ENCODE data around the gene NINJ2.
"Not testable (repeated sequence)": the region's sequence is repeated elsewhere in the genome, so short reads cannot be mapped to it uniquely, and the experiment has no call there.

The NINJ2 gene

DNA sequence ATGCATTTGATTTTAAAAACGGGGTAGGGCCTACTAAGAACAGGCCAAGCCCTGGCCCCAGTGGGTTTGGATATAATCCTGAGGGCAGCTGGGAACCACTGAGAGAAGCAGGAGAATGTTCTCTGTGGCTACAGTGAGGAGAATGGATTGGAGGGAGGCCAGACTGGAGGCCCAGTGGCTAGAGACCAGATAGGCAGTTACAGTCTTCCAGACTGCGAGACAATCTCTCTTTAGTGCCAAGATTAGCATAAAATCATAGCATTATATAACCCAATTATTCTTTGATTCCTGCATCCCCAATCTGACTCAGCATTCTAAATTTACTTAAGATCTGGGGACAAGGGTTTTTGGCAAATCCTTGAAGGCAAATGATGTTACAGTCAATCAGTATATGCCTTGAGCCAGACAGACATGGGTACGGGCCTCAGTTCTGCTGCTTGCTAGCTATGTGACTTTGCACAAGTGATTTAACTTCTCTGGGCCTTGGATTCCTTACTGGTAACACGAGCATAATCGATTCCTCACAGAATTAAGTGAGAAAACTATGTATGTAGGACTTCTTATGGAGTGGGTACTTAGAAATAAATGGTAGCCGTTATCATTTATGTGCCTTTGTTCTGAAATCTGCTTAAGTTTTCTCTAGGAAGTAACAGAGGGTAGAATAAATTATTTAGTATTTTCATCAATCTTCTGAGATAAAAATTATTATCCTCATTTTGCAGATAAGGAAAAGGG is 18.3 kb downstream of the NINJ2 start:
- H3K27me3 ChIP-seq (ENCODE audit: control insufficient read depth, insufficient read depth, low read length): no peaks in the 10 kb centered on the region
- H3K4me1 ChIP-seq (ENCODE audit: control insufficient read depth, insufficient read depth, low read length): peaks cover 38% of the 10 kb centered on the region
- H3K9ac ChIP-seq (ENCODE audit: low read length): no peak overlapping the region
- H3K4me3 ChIP-seq (ENCODE audit: low read length): no peak overlapping the region
- H3K9me3 ChIP-seq (ENCODE audit: control insufficient read depth, low read length): no peaks in the 10 kb centered on the region
- H3K36me3 ChIP-seq (ENCODE audit: control insufficient read depth, insufficient read depth, low read length): no peaks in the 10 kb centered on the region

DNA sequence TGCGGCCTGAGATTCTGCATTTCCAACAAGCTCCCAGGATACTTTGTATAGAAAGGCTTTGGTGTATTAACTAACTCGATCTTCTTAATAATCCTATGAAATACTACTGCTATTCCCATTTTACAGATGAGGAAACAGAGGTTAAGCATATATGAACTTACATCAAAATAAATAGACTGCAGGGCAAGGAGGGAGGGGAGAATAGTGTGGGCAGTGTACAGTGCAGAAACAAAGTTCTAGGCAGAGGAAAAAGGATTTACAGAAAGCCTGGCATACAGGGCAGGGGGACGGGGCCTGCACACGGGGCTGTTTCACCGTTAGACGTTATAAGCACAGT is 19.0 kb downstream of the NINJ2 start:
- no peaks in the 10 kb centered on the region for H3K9me3 ChIP-seq (ENCODE audit: control insufficient read depth, low read length)
- no peaks in the 10 kb centered on the region for H3K27me3 ChIP-seq (ENCODE audit: control insufficient read depth, insufficient read depth, low read length)
- H3K4me3 ChIP-seq (ENCODE audit: low read length): no peak overlapping the region
- no peaks in the 10 kb centered on the region for H3K36me3 ChIP-seq (ENCODE audit: control insufficient read depth, insufficient read depth, low read length)
- peaks cover 38% of the 10 kb centered on the region for H3K4me1 ChIP-seq (ENCODE audit: control insufficient read depth, insufficient read depth, low read length)
- no peak overlapping the region for H3K9ac ChIP-seq (ENCODE audit: low read length)

DNA sequence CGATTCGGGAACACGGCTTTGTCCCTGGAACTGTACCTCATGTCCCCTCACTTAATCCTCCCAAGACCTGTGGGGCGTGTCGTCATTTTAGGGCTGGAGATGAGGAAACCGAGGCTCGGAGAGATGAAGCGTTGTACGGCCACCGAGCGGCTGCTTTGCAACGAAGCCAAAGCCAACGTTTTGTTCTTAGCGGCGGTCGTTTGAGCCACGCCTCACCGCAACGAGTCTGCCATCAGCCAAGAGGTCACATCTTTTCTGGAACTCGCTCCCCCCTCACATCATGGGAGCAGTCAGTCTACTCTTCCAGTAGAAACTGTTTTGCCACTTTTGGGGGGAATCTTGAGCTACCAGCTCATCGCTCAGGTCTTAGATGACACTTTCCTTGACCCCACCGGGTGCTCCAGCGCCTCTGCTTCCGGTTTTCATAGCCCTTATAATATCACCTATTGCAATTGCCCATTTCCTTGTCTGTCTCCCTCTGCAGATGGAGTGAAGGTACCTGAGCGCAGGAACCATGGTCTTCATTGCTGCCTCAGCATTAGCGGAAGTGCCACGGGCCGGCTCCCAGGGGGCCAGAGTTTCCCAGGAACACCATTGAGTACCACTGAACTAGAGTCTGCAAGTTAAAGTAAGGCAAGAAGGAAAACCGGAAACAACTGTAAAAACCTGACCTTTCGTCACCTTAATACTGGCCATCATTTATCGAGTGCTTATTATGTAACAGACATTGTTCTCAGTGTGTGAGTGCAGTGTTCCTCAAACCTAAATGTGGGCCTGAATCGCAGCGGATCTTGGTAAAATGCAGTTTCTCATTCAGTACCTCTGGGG is 19.6 kb downstream of the NINJ2 start:
- Histone ChIP-seq H3K4me1 (ENCODE audit: control insufficient read depth, insufficient read depth, low read length) (peaks cover 38% of the 10 kb centered on the region), H3K9me3 (ENCODE audit: control insufficient read depth, low read length) (no peaks in the 10 kb centered on the region), H3K27me3 (ENCODE audit: control insufficient read depth, insufficient read depth, low read length) (no peaks in the 10 kb centered on the region), H3K36me3 (ENCODE audit: control insufficient read depth, insufficient read depth, low read length) (no peaks in the 10 kb centered on the region), H3K9ac (ENCODE audit: low read length) (peak overlapping the region; percentile 82), H3K4me3 (ENCODE audit: low read length) (peak overlapping the region; percentile 54)

DNA sequence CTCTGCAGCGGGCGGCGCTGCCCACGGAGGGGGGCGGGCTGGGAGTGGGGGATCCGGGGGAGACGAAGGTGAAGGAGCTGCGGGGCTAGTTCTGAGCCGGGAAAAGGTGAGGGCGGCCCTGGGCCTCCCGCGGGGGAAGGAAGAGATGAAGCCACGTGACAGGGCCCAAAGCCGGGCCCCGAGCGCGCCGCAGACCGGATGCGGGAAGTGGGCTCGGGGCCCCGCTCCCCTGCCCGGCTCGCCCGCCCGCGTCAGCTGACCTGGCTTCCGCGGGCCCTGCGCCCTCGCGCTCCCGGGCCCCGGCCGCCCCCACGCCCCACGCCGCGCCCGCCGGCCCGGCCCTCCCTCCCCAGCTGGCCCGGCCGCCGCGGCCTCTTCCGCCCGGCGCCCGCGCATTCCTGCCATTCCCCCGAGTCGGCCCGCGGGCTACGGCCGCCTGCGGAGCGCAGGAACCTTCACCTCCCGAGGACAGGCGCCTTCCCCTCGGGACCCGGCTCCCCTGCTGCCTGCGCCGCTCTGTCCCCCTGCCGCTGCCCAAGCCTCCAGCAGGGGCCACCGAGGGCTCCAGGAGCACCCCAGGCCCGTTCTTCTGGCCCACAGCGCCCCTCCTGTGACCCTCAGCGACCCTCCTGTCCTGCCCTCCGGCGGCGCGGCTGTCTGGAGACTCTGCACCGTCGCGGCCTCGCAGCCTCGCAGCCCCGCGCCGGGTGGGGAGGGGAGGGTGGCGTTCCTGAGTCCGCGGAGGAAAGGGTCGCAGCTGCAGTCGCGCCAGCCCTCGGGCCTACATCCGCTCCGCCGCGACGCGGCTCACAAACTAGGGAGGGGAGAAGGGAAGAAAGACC is 20.4 kb downstream of the NINJ2 start:
- no peaks in the 10 kb centered on the region for H3K27me3 ChIP-seq (ENCODE audit: control insufficient read depth, insufficient read depth, low read length)
- H3K9me3 ChIP-seq (ENCODE audit: control insufficient read depth, low read length): no peaks in the 10 kb centered on the region
- no peaks in the 10 kb centered on the region for H3K36me3 ChIP-seq (ENCODE audit: control insufficient read depth, insufficient read depth, low read length)
- peaks cover 38% of the 10 kb centered on the region for H3K4me1 ChIP-seq (ENCODE audit: control insufficient read depth, insufficient read depth, low read length)
- H3K9ac ChIP-seq (ENCODE audit: low read length): peak overlapping the region; percentile 82
- H3K4me3 ChIP-seq (ENCODE audit: low read length): peak overlapping the region; percentile 54

DNA sequence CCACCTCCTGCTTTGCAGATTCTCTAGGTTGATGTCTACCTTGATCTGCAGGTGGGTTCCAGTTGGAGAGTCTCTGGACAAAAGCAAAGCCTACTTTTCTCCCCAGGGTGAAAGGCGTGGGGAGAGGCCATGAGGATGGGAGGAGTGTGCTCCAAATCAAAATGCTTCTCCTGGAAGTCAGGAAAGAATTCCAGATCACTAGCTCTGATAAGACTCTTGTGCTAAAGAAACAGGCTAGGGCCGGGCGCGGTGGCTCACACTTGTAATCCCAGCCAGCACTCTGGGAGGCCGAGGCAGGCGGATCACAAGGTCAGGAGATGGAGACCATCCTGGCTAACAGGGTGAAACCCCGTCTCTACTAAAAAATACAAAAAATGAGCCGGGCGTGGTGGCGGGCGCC is 21.9 kb downstream of the NINJ2 start:
- H3K4me3 ChIP-seq (ENCODE audit: low read length): not testable (repeated sequence)

DNA sequence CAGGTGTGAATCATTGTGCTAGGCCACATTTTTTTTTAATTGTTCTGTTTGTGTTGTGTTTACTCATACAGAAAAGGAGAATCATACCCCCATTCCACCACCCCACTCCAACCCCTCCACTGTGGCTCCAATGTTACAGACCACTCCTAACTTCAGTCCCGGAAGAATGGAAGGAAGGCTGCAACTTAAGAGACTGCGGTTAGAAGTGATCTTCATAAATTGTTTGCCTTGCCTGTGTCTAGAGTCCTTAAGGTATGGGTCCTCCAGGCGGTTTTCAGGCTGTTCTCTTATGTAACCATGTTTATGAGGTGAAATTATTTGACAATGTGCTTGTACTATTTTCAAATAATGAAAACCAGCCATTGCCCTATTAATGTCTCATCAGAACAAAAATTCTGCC is 22.5 kb downstream of the NINJ2 start:
- no peak overlapping the region for H3K4me3 ChIP-seq (ENCODE audit: low read length)
- peaks cover 24% of the 10 kb centered on the region for H3K4me1 ChIP-seq (ENCODE audit: control insufficient read depth, insufficient read depth, low read length)
- H3K36me3 ChIP-seq (ENCODE audit: control insufficient read depth, insufficient read depth, low read length): no peaks in the 10 kb centered on the region
- no peak overlapping the region for H3K9ac ChIP-seq (ENCODE audit: low read length)
- no peaks in the 10 kb centered on the region for H3K9me3 ChIP-seq (ENCODE audit: control insufficient read depth, low read length)
- no peaks in the 10 kb centered on the region for H3K27me3 ChIP-seq (ENCODE audit: control insufficient read depth, insufficient read depth, low read length)

More for the DNA sequence above, 21.9 kb downstream of the NINJ2 start:
- H3K9me3 ChIP-seq (ENCODE audit: control insufficient read depth, low read length); H3K36me3 ChIP-seq (ENCODE audit: control insufficient read depth, insufficient read depth, low read length); H3K9ac ChIP-seq (ENCODE audit: low read length); H3K27me3 ChIP-seq (ENCODE audit: control insufficient read depth, insufficient read depth, low read length): not testable (repeated sequence)
- H3K4me1 ChIP-seq (ENCODE audit: control insufficient read depth, insufficient read depth, low read length): peaks cover 29% of the 10 kb centered on the region

DNA sequence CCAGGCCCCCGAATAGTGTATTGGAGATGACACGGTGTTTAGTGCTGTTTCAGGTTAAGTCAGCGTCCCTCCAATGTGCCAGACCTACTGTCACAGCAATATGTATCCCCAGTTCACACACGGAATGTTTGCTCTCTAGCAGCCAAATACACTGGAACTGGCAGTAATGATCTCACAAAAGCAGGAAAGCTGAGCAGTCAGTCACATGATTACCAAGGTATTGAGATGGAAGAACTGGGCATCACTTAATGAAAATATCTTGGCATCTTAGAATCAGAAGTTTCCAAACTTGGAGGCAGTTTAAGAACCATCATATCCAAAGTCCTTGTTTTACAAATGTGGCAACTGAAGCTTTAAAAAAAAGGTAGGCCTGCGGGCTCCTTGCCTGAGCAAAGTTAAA is 23.3 kb downstream of the NINJ2 start:
- Histone ChIP-seq H3K4me1 (ENCODE audit: control insufficient read depth, insufficient read depth, low read length) (peaks cover 16% of the 10 kb centered on the region), H3K9ac (ENCODE audit: low read length) (no peak overlapping the region), H3K9me3 (ENCODE audit: control insufficient read depth, low read length) (no peaks in the 10 kb centered on the region), H3K27me3 (ENCODE audit: control insufficient read depth, insufficient read depth, low read length) (no peaks in the 10 kb centered on the region), H3K36me3 (ENCODE audit: control insufficient read depth, insufficient read depth, low read length) (no peaks in the 10 kb centered on the region), H3K4me3 (ENCODE audit: low read length) (no peak overlapping the region)

DNA sequence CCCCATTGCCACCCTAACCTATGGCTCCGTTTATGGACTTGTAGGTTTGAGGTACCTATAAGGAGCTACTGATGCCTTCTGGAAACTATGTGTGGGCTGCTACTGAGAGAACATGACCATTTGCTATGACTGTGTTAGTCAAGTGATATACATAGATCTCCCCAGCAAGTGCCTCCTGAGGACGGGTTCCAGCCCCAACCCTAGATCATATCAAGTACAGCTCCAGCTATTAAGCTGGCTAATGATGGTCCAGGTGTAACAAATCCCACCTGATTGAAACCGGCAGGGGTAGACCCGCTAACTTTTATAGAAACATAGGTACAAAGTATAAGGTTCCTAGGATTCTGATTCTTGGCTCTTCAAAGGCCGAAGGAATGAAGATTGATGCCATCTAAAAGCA is 23.7 kb downstream of the NINJ2 start:
- Histone ChIP-seq H3K27me3 (ENCODE audit: control insufficient read depth, insufficient read depth, low read length) (no peaks in the 10 kb centered on the region), H3K9ac (ENCODE audit: low read length) (no peak overlapping the region), H3K36me3 (ENCODE audit: control insufficient read depth, insufficient read depth, low read length) (no peaks in the 10 kb centered on the region), H3K4me3 (ENCODE audit: low read length) (no peak overlapping the region), H3K4me1 (ENCODE audit: control insufficient read depth, insufficient read depth, low read length) (peaks cover 13% of the 10 kb centered on the region), H3K9me3 (ENCODE audit: control insufficient read depth, low read length) (no peaks in the 10 kb centered on the region)

DNA sequence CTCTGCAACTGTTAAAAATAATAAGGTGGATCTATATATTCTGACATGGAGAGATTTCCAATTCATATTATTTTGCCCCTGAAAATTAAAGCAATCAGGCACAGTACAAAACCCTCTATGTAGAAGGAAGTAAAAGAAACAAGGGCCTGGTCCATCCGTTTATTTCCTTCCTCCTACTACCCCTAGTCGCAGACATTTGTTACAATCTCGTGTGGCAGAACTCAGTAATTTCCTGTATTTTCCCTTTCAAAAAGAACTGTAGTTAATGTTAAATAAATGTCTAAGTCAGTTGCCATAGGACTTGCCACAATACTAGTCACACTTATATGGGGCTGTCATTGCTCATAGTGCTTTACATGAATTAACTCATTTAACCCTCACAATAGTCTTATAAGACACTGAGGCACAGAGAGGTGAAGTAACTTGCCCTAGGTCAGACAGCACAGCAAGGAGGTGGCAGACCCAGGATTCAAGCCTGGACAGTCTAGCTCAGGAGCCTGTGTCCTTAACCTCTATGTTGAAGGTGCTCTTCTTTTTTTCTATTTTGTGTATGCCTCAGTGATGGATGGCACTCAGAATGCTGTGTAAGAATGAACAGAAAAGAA is 24.2 kb downstream of the NINJ2 start:
- no peak overlapping the region for H3K9ac ChIP-seq (ENCODE audit: low read length)
- H3K27me3 ChIP-seq (ENCODE audit: control insufficient read depth, insufficient read depth, low read length): no peaks in the 10 kb centered on the region
- H3K36me3 ChIP-seq (ENCODE audit: control insufficient read depth, insufficient read depth, low read length): no peaks in the 10 kb centered on the region
- no peaks in the 10 kb centered on the region for H3K9me3 ChIP-seq (ENCODE audit: control insufficient read depth, low read length)
- no peak overlapping the region for H3K4me3 ChIP-seq (ENCODE audit: low read length)
- peaks cover 10% of the 10 kb centered on the region for H3K4me1 ChIP-seq (ENCODE audit: control insufficient read depth, insufficient read depth, low read length)

DNA sequence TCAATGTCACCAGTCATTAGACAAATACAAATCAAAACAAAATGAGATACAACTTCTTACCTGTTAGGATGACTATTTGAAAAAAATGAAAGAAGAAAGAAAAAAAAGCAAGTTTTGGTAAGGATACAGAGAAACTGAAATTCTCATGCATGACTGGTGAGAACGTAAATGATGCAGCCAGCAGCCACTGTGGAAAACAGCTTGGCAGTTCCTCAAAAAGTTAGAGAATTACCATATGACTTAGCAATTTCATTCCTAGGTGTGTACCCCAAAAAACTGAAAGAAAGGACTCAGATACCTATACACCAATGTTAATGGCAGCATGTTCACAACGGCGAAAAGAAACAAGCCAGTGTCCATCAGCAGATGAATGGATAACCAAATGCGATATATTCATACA is 26.6 kb downstream of the NINJ2 start:
- no peaks in the 10 kb centered on the region for H3K27me3 ChIP-seq (ENCODE audit: control insufficient read depth, insufficient read depth, low read length)
- H3K9me3 ChIP-seq (ENCODE audit: control insufficient read depth, low read length): no peaks in the 10 kb centered on the region
- H3K4me3 ChIP-seq (ENCODE audit: low read length): no peak overlapping the region
- H3K36me3 ChIP-seq (ENCODE audit: control insufficient read depth, insufficient read depth, low read length): no peaks in the 10 kb centered on the region
- H3K4me1 ChIP-seq (ENCODE audit: control insufficient read depth, insufficient read depth, low read length): peaks cover 15% of the 10 kb centered on the region
- H3K9ac ChIP-seq (ENCODE audit: low read length): no peak overlapping the region

DNA sequence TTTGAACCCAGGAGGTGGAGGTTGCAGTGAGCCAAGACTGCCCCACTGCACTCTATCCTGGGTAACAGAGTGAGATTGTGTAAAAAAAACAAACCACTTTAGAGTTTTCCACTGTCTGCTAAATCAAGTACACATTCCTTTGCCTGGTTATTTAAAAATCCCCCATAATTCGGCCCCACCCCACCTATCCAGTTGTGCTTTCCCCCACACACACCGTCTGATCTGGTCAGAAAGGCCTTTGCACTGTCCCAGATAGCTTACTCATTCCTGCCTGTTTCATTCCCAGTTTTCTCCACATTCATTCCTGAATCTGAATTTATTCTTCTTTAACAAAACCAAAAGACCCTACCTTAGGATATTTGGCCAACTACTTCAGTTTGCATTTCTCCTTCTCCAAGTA is 29.5 kb downstream of the NINJ2 start:
- Histone ChIP-seq H3K9ac (ENCODE audit: low read length) (no peak overlapping the region), H3K4me3 (ENCODE audit: low read length) (no peak overlapping the region), H3K27me3 (ENCODE audit: control insufficient read depth, insufficient read depth, low read length) (no peaks in the 10 kb centered on the region), H3K36me3 (ENCODE audit: control insufficient read depth, insufficient read depth, low read length) (no peaks in the 10 kb centered on the region), H3K4me1 (ENCODE audit: control insufficient read depth, insufficient read depth, low read length) (peaks cover 17% of the 10 kb centered on the region), H3K9me3 (ENCODE audit: control insufficient read depth, low read length) (no peaks in the 10 kb centered on the region)

Measured in mucosa of stomach (tissue), 1 donor.